Muscle of leg (tissue), 11 donors: ENCODE measurements around the gene VPS33B. TPM values are rescaled to one million over a fixed set of nuclear protein-coding genes. Genes with fewer than 3 reads are reported as not detected.

Experiments
- DNase-seq: peaks from one replicate; pipeline ENCODE4 v3.0.0; 2013
- H3K27ac ChIP-seq: one replicate; pipeline ENCODE4 v1.5.1; 2013; ENCODE audit warnings: mild to moderate bottlenecking, low read length, control low read depth
- H3K27me3 ChIP-seq: one replicate; pipeline ENCODE4 v1.6.1; 2013; ENCODE audit warnings: low read length; ENCODE audit not compliant: control insufficient read depth, insufficient read depth
- H3K36me3 ChIP-seq: one replicate; pipeline ENCODE4 v1.6.1; 2013; ENCODE audit warnings: low read length; ENCODE audit not compliant: control insufficient read depth, insufficient read depth
- H3K4me1 ChIP-seq: one replicate; pipeline ENCODE4 v1.6.1; 2013; ENCODE audit warnings: low read length; ENCODE audit not compliant: control insufficient read depth, insufficient read depth
- H3K4me3 ChIP-seq: one replicate; pipeline ENCODE4 v1.5.1; 2013; ENCODE audit warnings: low read length, control low read depth
- H3K9me3 ChIP-seq: replicated peaks from 2 replicates; pipeline ENCODE4 v1.6.1; 2013; ENCODE audit warnings: low read depth, low read length; ENCODE audit not compliant: control insufficient read depth
- WGBS: methylation state at CpG from one replicate; pipeline ENCODE4 v1.1.5; 2013; ENCODE audit warnings: missing lambda C conversion rate; ENCODE audit not compliant: insufficient coverage; 5-methylcytosine and 5-hydroxymethylcytosine counted together
- polyA plus RNA-seq, 8 donors: library from polyadenylated mRNA; unstranded; fragments of 120-200 nt; gene quantifications; one replicate each; pipeline versions ENCODE4 v1.2.1 to v1.2.3, GENCODE V29; 2013; ENCODE audit warnings: inconsistent platforms in 1 of 8, low replicate concordance in 1 of 8; ENCODE audit not compliant: insufficient read length in 8 of 8, insufficient read depth in 1 of 8
- total RNA-seq: library from RNA; stranded (reverse); fragments of 120-200 nt; gene quantifications from one replicate; pipeline ENCODE4 v1.2.4, GENCODE V29; 2013

The VPS33B gene
- total and polyA plus RNA-seq, 9 donors: 7.9 to 12.4 (median 10.3) TPM

DNA sequence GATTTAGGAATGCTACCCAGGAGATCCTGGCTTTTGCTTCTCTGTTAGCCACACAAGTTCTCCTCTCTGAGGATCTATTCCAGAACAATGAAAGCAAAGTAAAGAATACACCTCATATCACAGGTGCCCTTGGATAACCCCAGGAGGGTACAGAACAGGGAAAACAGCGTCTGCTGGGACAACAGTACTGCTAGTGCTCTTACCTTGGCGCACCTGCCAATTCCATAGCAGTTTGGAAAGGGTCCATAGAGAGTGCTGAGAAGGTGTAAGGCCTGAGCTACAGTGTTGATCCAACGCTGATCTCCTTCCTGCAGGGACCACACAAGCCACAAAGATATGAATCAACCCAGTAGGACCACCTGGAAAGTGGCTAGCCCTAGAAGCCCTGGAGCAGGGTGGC is 15.1 kb downstream of the VPS33B start:
- Histone ChIP-seq H3K27ac (no peak overlapping the region), H3K4me1 (no peaks in the 10 kb centered on the region), H3K27me3 (no peaks in the 10 kb centered on the region), H3K36me3 (peaks cover 78% of the 10 kb centered on the region), H3K4me3 (no peak overlapping the region), H3K9me3 (no peaks in the 10 kb centered on the region)
- DNase-seq: no peak
- WGBS: 92% methylated on average over 2 of the region's 3 CpGs

GRCh38 chr15:91001209-91001608 is 21.2 kb downstream of the VPS33B start:
- H3K4me3 ChIP-seq: no peak overlapping the region
- no peaks in the 10 kb centered on the region for H3K4me1 ChIP-seq
- peaks cover 81% of the 10 kb centered on the region for H3K36me3 ChIP-seq
- WGBS: 90% methylated on average over 3 of the region's 3 CpGs
- H3K27ac ChIP-seq: no peak overlapping the region
- no peak for DNase-seq
- no peaks in the 10 kb centered on the region for H3K27me3 ChIP-seq
- H3K9me3 ChIP-seq: no peaks in the 10 kb centered on the region

DNA sequence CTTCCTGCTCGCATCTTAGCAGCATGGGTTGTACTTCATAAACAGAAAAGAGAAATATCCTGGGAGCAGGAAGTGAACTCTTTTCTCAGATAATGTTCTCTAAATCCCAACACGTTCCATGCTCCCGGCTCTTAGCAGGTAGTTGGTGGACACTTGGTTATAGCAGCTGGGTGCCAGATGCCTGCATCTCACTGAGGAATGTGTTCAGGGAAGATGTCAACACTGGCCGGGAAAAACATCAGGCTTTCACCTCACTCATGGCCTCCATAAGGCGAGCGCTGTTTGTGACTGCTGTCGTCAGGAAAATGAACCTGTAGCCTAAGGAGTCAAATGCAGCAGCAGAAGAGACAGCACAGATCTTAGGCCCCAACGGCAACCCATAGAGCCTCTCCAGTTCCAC is 23.7 kb downstream of the VPS33B start:
- no peak overlapping the region for H3K27ac ChIP-seq
- DNase-seq: no peak
- no peaks in the 10 kb centered on the region for H3K9me3 ChIP-seq
- no peaks in the 10 kb centered on the region for H3K27me3 ChIP-seq
- H3K4me1 ChIP-seq: no peaks in the 10 kb centered on the region
- H3K4me3 ChIP-seq: no peak overlapping the region
- H3K36me3 ChIP-seq: peaks cover 59% of the 10 kb centered on the region
- WGBS: 70% methylated on average over 6 of the region's 8 CpGs

DNA sequence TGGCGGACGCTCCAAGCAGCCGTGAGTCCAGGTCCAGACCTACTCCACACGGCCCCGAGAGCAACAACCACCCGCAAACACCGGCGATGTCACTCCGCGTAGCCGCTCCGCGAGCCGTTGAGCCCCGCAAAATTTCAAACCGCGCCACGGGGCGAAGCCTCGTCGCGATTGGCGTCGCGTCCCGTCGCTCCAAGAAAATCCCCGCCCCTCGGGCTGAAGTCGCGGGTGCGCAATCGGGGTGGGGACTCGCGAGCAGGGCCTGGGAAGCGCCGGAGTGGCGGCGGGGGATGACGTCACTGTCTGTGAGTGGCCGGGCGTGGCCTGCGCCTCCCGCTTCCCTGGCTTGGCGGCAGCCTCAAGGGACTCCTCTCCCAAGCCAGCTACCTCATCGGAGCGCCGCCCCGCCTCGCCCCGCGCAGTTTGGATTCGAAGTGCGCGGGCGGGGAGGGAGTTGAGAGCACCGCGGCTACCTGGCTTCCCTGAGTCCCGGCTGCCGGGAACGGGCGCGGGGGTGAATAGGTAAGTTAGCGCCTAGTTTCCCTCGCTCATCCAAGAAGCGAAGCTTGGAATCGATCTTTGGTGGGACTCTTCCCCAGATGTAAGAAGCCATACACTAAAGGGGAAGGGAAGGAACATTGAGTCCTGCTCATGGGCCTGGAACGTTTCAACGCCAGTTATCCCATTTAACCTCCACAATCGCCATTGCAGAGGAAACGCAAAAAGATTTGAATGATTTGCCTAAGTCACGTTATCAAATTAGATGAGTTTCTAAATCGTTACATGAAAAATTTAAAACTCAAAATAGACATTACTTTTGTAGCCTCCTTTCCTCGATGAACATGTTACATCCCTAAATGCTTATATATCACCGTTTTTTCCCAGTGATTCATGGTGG is 27.7 kb downstream of the VPS33B start, which contains the start of gene PRC1:
Gene PRC1, minus strand, starts transcription at position 119 of the 895 bp plus-strand sequence. Its CDS starts 118 bp downstream, at position 1.
- Histone ChIP-seq H3K36me3 (peaks cover 22% of the 10 kb centered on the region), H3K27me3 (no peaks in the 10 kb centered on the region), H3K27ac (peak within 1 kb of the TSS; percentile 93), H3K4me3 (peak within 1 kb of the TSS; percentile 99), H3K4me1 (peaks cover 7% of the 10 kb centered on the region), H3K9me3 (no peaks in the 10 kb centered on the region)
- 0% methylated on average over 67 of the region's 75 CpGs for WGBS
- DNase-seq: peak; percentile 99

DNA sequence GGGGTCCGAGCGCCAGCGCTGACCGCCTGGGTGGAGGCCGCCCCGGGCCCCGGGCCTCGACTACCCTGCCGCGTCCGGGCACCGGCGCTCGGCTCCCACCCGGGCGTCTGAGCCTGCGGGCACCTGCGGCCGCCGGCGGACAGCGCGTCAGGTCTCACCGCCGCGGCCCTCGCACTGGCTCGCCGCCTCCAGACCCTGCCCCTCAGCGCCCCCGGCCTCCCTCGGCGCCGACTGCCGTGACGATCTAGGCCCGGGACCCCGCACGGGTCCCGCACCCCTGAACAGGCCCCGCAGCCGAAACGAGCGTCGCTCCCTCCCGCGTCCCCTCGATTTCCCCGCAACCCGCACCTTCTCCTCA is 28.4 kb downstream of the VPS33B start:
- peaks cover 16% of the 10 kb centered on the region for H3K36me3 ChIP-seq
- peaks cover 7% of the 10 kb centered on the region for H3K4me1 ChIP-seq
- no peaks in the 10 kb centered on the region for H3K9me3 ChIP-seq
- WGBS: under 1% methylated on average over 49 of the region's 50 CpGs
- DNase-seq: no peak
- H3K4me3 ChIP-seq: peak overlapping the region; percentile 99
- H3K27me3 ChIP-seq: no peaks in the 10 kb centered on the region
- peak overlapping the region; percentile 93 for H3K27ac ChIP-seq

DNA sequence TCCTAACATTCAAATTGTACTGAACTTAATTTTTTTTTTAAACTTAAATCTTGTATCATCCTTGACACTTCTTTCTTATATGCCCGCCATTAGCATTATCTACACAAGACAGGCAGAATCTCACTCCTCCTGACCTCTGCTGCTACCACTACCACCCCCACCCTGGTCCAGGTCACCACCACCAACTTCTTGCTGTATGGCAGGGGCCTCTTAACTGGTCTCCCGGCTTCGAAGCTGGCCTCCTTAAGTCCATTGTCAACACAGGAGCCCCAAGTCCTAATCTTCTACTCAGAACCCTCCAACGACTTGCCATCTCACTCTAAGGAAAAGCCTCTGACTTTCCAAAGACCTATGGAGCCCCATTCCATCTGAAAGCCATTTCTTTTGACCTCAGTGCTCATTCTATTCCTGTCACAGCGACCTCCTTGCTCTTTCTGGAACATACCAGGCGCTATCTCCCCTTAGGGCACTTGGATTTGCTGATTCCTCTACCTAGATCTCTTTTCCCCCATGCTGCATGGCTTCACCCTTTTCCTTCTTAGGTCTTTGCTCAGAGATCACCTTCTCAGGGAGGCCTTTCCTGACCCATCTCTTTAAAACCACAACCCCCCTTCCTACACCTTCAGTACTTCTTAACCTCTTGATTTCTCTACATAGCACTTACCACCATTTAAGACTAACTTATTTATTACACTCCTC is 30.7 kb downstream of the VPS33B start:
- Histone ChIP-seq H3K9me3 (no peaks in the 10 kb centered on the region), H3K36me3 (no peaks in the 10 kb centered on the region), H3K27me3 (no peaks in the 10 kb centered on the region), H3K27ac (no peak overlapping the region), H3K4me3 (no peak overlapping the region), H3K4me1 (peaks cover 7% of the 10 kb centered on the region)
- WGBS: 86% methylated on average over 6 of the region's 6 CpGs
- no peak for DNase-seq

GRCh38 chr15:90990446-90990845 is 31.9 kb downstream of the VPS33B start:
- no peak overlapping the region for H3K4me3 ChIP-seq
- DNase-seq: no peak
- H3K4me1 ChIP-seq: peaks cover 7% of the 10 kb centered on the region
- H3K9me3 ChIP-seq: no peaks in the 10 kb centered on the region
- H3K36me3 ChIP-seq: no peaks in the 10 kb centered on the region
- WGBS: 100% methylated on average over 3 of the region's 4 CpGs
- H3K27me3 ChIP-seq: no peaks in the 10 kb centered on the region
- H3K27ac ChIP-seq: no peak overlapping the region

DNA sequence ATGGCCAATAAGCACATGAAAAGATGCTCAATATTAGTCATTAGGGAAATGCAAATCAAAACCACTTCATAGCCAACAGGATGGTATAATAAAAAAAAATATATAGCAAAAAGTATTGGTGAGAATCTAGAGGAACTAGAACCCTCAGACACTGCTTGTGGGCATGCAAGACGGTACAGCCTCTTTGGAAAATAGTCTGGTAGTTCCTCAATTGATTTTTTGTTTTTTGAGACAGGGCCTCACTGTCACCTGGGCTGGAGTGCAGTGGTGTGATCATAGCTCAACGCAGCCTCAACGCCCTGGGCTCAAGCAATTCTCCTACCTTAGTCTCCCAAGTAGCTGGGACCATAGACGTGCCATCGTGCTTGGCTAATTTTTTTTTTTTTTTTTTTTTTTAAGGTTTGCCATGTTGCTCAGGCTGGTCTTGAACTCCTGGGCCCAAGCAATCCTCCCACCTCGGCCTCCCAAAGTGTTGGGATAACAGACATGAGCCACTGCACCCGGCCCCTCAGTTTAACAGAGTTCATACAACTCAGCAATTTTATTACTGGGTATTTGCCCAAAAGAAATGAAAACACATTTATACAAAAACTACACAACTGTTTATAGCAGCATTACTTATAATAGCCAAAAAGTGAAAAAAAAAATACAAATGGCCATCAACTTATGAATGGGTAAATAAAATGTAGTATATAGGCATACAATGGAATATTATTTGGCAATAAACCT is 33.2 kb downstream of the VPS33B start:
- whole genome bisulfite sequencing: 85% methylated on average over 4 of the region's 7 CpGs
- Histone ChIP-seq H3K36me3 (peaks cover 5% of the 10 kb centered on the region), H3K27ac (no peak overlapping the region)

GRCh38 chr15:90988296-90988695 is 34.1 kb downstream of the VPS33B start:
- Histone ChIP-seq H3K4me3 (no peak overlapping the region), H3K4me1 (peaks cover 2% of the 10 kb centered on the region), H3K27me3 (no peaks in the 10 kb centered on the region), H3K27ac (no peak overlapping the region), H3K9me3 (no peaks in the 10 kb centered on the region), H3K36me3 (peaks cover 14% of the 10 kb centered on the region)
- no peak for DNase-seq
- 56% methylated on average over 6 of the region's 6 CpGs for WGBS

More for the DNA sequence above, 33.2 kb downstream of the VPS33B start:
- no peak for DNase-seq
- H3K4me1 ChIP-seq: peaks cover 7% of the 10 kb centered on the region
- no peaks in the 10 kb centered on the region for H3K27me3 ChIP-seq
- H3K9me3 ChIP-seq: no peaks in the 10 kb centered on the region
- no peak overlapping the region for H3K4me3 ChIP-seq
